Measurements from ENCODE around the gene VBP1. TPM values are rescaled to one million over a fixed set of nuclear protein-coding genes. Genes with fewer than 3 reads are reported as not detected.
A peak's percentile ranks its signal among the peaks of the same experiment; 100 is the strongest.

VBP1 gene
- total RNA-seq, 1 experiment from 2014 or later: 126 TPM

- ATAC-seq (no peak), DNase-seq (ENCODE audit: low read depth, low spot score) (peak; percentile 5)
- no peaks in the 10 kb centered on the region; the same call in 1 of the 2 replicates for H3K27me3 ChIP-seq (ENCODE audit: control insufficient read depth, insufficient read depth, low read length)
- H3K4me1 ChIP-seq (ENCODE audit: control insufficient read depth, insufficient read depth, low read length): no peaks in the 10 kb centered on the region
- intact Hi-C loops (cut with micrococcal nuclease; ENCODE audit: unreplicated experiment): no loop called here
- no peak overlapping the region for H3K4me3 ChIP-seq (ENCODE audit: low read depth in 2 of 2, low read length in 2 of 2)
- TF ChIP-seq SIN3A (IDR thresholded peaks at IDR 0.05; ENCODE audit: borderline replicate concordance, insufficient read depth, low read depth, low read length) (no peak), CTCF (IDR thresholded peaks at IDR 0.05) (peak; percentile 42; the same call in 1 of the 2 replicates)
- H3K36me3 ChIP-seq (ENCODE audit: control insufficient read depth, insufficient read depth, low read length): no peaks in the 10 kb centered on the region
- H3K27ac ChIP-seq (ENCODE audit: low read length): no peak overlapping the region
- POLR2A ChIA-PET: no interaction called here
- no peaks in the 10 kb centered on the region for H3K9me3 ChIP-seq (ENCODE audit: control insufficient read depth, insufficient read depth, low read depth, low read length)
- BruUV-seq (replicated peaks): no TSS peak
- CTCF ChIA-PET: no interaction called here
- in situ Hi-C loops (cut with HindIII; ENCODE audit: low pct_unique_long_range_greater_than_20kb, low sequenced_read_pairs): no loop called here
Measured at GRCh38 chrX:155179346-155179997, 36.8 kb upstream of the VBP1 start.

- no peak for DNase-seq (ENCODE audit: low read depth, low spot score)
- H3K36me3 ChIP-seq (ENCODE audit: control insufficient read depth, insufficient read depth, low read length): no peaks in the 10 kb centered on the region
- H3K27me3 ChIP-seq (ENCODE audit: control insufficient read depth, insufficient read depth, low read length): no peaks in the 10 kb centered on the region
- ATAC-seq: no peak
- BruUV-seq (replicated peaks): no TSS peak
- POLR2A ChIA-PET: no interaction called here
- no peaks in the 10 kb centered on the region for H3K4me1 ChIP-seq (ENCODE audit: control insufficient read depth, insufficient read depth, low read length)
- intact Hi-C loops (cut with micrococcal nuclease; ENCODE audit: unreplicated experiment) (no loop called here), in situ Hi-C loops (cut with HindIII; ENCODE audit: low pct_unique_long_range_greater_than_20kb, low sequenced_read_pairs) (no loop called here)
- no peaks in the 10 kb centered on the region; the same call in 1 of the 2 replicates for H3K9me3 ChIP-seq (ENCODE audit: control insufficient read depth, insufficient read depth, low read depth, low read length)
- no peak for TF ChIP-seq POLR2AphosphoS5 (IDR thresholded peaks at IDR 0.05; ENCODE audit: low read depth, low read length)
- TF ChIP-seq TCF7L2 (IDR thresholded peaks at IDR 0.05; ENCODE audit: low read depth, low read length): no peak
- TF ChIP-seq CTCF (IDR thresholded peaks at IDR 0.05): no peak
- TF ChIP-seq REST (IDR thresholded peaks at IDR 0.05; ENCODE audit: insufficient read depth in 1 of 2, low read depth in 2 of 2, low read length in 1 of 2): no peak
- TF ChIP-seq SIN3A (IDR thresholded peaks at IDR 0.05; ENCODE audit: borderline replicate concordance, insufficient read depth, low read depth, low read length): no peak
- CTCF ChIA-PET: no interaction called here
- no peak overlapping the region for H3K27ac ChIP-seq (ENCODE audit: low read length)
- no peak overlapping the region for H3K4me3 ChIP-seq (ENCODE audit: low read depth in 2 of 2, low read length in 2 of 2)
Measured at GRCh38 chrX:155188786-155189185, 27.5 kb upstream of the VBP1 start.

All from Panc1 (cell line).